CD14-positive monocyte (primary cell): ENCODE measurements around the gene SIK3. TPM values are rescaled to one million over a fixed set of nuclear protein-coding genes. Genes with fewer than 3 reads are reported as not detected.
"Not testable (repeated sequence)": the region's sequence is repeated elsewhere in the genome, so short reads cannot be mapped to it uniquely, and the experiment has no call there.

Source experiments
- DNase-seq, 3 donors: peaks; one replicate each; pipeline ENCODE4 v3.0.0-alpha.2; 2011 to 2022
- H2AFZ ChIP-seq: 2 replicates; pipeline ENCODE4 v1.6.0; 2012; ENCODE audit warnings: mild to moderate bottlenecking, low read depth, low read length, inconsistent platforms; ENCODE audit not compliant: insufficient read depth, poor library complexity, severe bottlenecking
- H3K27ac ChIP-seq, 2 donors: 1 replicate in 1 of 2; 2 replicates in 1 of 2; pipeline ENCODE4 v1.5.1; 2012 to 2013; ENCODE audit warnings: low read length in 2 of 2, control low read depth in 1 of 2, inconsistent platforms in 1 of 2, low read depth in 1 of 2, mild to moderate bottlenecking in 1 of 2
- H3K27me3 ChIP-seq, 2 donors: one replicate each; pipeline versions ENCODE4 v1.6.0 to v1.6.1; 2011 to 2013; ENCODE audit warnings: low read length in 2 of 2; ENCODE audit not compliant: control insufficient read depth in 2 of 2, insufficient read depth in 2 of 2
- H3K36me3 ChIP-seq, 2 donors: replicated peaks in 1 of 2; 1 replicate in 1 of 2; 2 replicates in 1 of 2; pipeline versions ENCODE4 v1.5.1 to v1.6.1; 2012 to 2013; ENCODE audit warnings: low read length in 2 of 2, control low read depth in 1 of 2, inconsistent platforms in 1 of 2, mild to moderate bottlenecking in 1 of 2; ENCODE audit not compliant: insufficient read depth in 2 of 2, control insufficient read depth in 1 of 2
- H3K4me1 ChIP-seq, 2 donors: 1 replicate in 1 of 2; 2 replicates in 1 of 2; pipeline versions ENCODE4 v1.5.1 to v1.6.1; 2012 to 2013; ENCODE audit warnings: low read length in 2 of 2, control low read depth in 1 of 2, inconsistent platforms in 1 of 2, mild to moderate bottlenecking in 1 of 2, moderate library complexity in 1 of 2; ENCODE audit not compliant: insufficient read depth in 2 of 2, control insufficient read depth in 1 of 2
- H3K4me2 ChIP-seq: replicated peaks from 2 replicates; pipeline ENCODE3; 2012; ENCODE audit warnings: low read length, moderate library complexity, mild to moderate bottlenecking; ENCODE audit not compliant: poor library complexity, severe bottlenecking; ENCODE audit errors: extremely low read depth
- H3K4me3 ChIP-seq, 3 experiments: fragments of 200-600 bp in 1 of 3; sonication (generic) in 1 of 3; replicated peaks in 1 of 3; 1 replicate in 2 of 3; 2 replicates in 1 of 3; pipeline ENCODE4 v1.5.1; 2011 to 2013; ENCODE audit warnings: low read length in 3 of 3, mild to moderate bottlenecking in 3 of 3, control low read depth in 2 of 3, low read depth in 2 of 3, inconsistent platforms in 1 of 3, moderate library complexity in 1 of 3
- H3K79me2 ChIP-seq: 2 replicates; pipeline ENCODE4 v1.6.0; 2012; ENCODE audit warnings: mild to moderate bottlenecking, control low read depth, inconsistent platforms, low read length, moderate library complexity; ENCODE audit not compliant: insufficient read depth
- H3K9ac ChIP-seq: 2 replicates; pipeline ENCODE4 v1.6.0; 2017; ENCODE audit warnings: low read length, mild to moderate bottlenecking; ENCODE audit not compliant: insufficient read depth, poor library complexity, severe bottlenecking
- H3K9me3 ChIP-seq, 2 donors: replicated peaks in 1 of 2; 1 replicate in 1 of 2; 2 replicates in 1 of 2; pipeline versions ENCODE4 v1.5.1 to v1.6.1; 2012 to 2013; ENCODE audit warnings: low read length in 2 of 2, control low read depth in 1 of 2; ENCODE audit not compliant: control insufficient read depth in 1 of 2, insufficient read depth in 1 of 2
- H4K20me1 ChIP-seq: 2 replicates; pipeline ENCODE4 v1.6.0; 2012; ENCODE audit warnings: mild to moderate bottlenecking, low read length, control low read depth, moderate library complexity; ENCODE audit not compliant: insufficient read depth
- H3K27ac Mint-ChIP-seq, 7 donors: one replicate each; pipeline ENCODE4 v1.8.0; 2020; ENCODE audit warnings: mild to moderate bottlenecking in 7 of 7, mixed read lengths in 7 of 7, moderate library complexity in 6 of 7, inconsistent platforms in 2 of 7
- H3K27me3 Mint-ChIP-seq, 3 donors: one replicate each; pipeline ENCODE4 v1.8.0; 2021 to 2022; ENCODE audit warnings: low read depth in 3 of 3, mild to moderate bottlenecking in 3 of 3, mixed read lengths in 3 of 3, moderate library complexity in 3 of 3, inconsistent platforms in 1 of 3
- H3K36me3 Mint-ChIP-seq, 2 donors: one replicate each; pipeline ENCODE4 v1.8.0; 2020; ENCODE audit warnings: mixed read lengths in 2 of 2, inconsistent platforms in 1 of 2, mild to moderate bottlenecking in 1 of 2
- H3K4me1 Mint-ChIP-seq: one replicate; pipeline ENCODE4 v1.8.0; 2020; ENCODE audit warnings: mild to moderate bottlenecking, mixed read lengths
- H3K4me3 Mint-ChIP-seq, 2 donors: one replicate each; pipeline ENCODE4 v1.8.0; 2020; ENCODE audit warnings: mild to moderate bottlenecking in 2 of 2, mixed read lengths in 2 of 2, moderate library complexity in 1 of 2
- H3K9me3 Mint-ChIP-seq, 7 donors: one replicate each; pipeline ENCODE4 v1.8.0; 2020 to 2022; ENCODE audit warnings: mixed read lengths in 7 of 7, mild to moderate bottlenecking in 6 of 7, moderate library complexity in 6 of 7, inconsistent platforms in 2 of 7
- CTCF ChIP-seq: fragments of 200-600 bp; IDR thresholded peaks from one replicate; pipeline ENCODE4 v1.8.0; 2022; ENCODE audit warnings: antibody characterized with exemption, mild to moderate bottlenecking
- WGBS: methylation state at CpG from one replicate; pipeline ENCODE4 v1.1.5; 2013; ENCODE audit warnings: missing lambda C conversion rate; ENCODE audit not compliant: insufficient coverage; 5-methylcytosine and 5-hydroxymethylcytosine counted together
- intact Hi-C, 2 donors: fragments of 100-400 bp; cut with micrococcal nuclease; formaldehyde crosslinking; loops; one replicate each; pipeline versions ENCODE4 v1.15.0 to v1.15.1; 2023
- polyA plus RNA-seq, 3 donors: library from polyadenylated mRNA; depleted of rRNA in 1 of 3; unstranded in 2 of 3; stranded (reverse) in 1 of 3; fragments of 300-500 nt in 2 of 3; fragments of >200 nt in 1 of 3; fragmentation: Illumina TruSeq in 2 of 3; gene quantifications; 1 replicate in 2 of 3; 2 replicates in 1 of 3; pipeline ENCODE4 v1.2.3, GENCODE V29; 2012 to 2021

The SIK3 gene
- polyA plus RNA-seq, 3 donors: 18.3 to 142 (median 20.0) TPM

GRCh38 chr11:117052196-117053149 is 45.8 kb downstream of the SIK3 start:
- no peak overlapping the region for H3K9ac ChIP-seq
- H3K4me2 ChIP-seq: no peak overlapping the region
- no peak overlapping the region for H3K4me3 Mint-ChIP-seq
- H3K9me3 Mint-ChIP-seq: peaks cover 0 to 2% (median 0%) of the 10 kb centered on the region in 7 donors
- peaks cover 93% of the 10 kb centered on the region for H3K79me2 ChIP-seq
- H3K27ac ChIP-seq: no peak overlapping the region
- no peak for TF ChIP-seq CTCF
- peaks cover 11 to 14% of the 10 kb centered on the region in 2 donors for H3K36me3 Mint-ChIP-seq
- intact Hi-C loops: no loop called here
- H2AFZ ChIP-seq: no peak overlapping the region
- H4K20me1 ChIP-seq: peaks cover 98% of the 10 kb centered on the region
- 100% methylated on average over 1 of the region's 8 CpGs for WGBS
- peaks cover 0 to 2% (median 0%) of the 10 kb centered on the region in 3 donors for H3K27me3 Mint-ChIP-seq
- no peaks in the 10 kb centered on the region for H3K27me3 ChIP-seq
- H3K9me3 ChIP-seq: no peaks in the 10 kb centered on the region
- H3K36me3 ChIP-seq: peaks cover 4% of the 10 kb centered on the region in 2 donors
- no peak for DNase-seq
- H3K4me1 ChIP-seq: peaks cover 3 to 24% of the 10 kb centered on the region in 2 donors
- H3K4me3 ChIP-seq: no peak overlapping the region
- H3K27ac Mint-ChIP-seq: peak overlapping the region in 4 of 7 donors; percentile 7 to 59 (median 36)
- peaks cover 34% of the 10 kb centered on the region for H3K4me1 Mint-ChIP-seq

GRCh38 chr11:117050121-117050520 is 48.1 kb downstream of the SIK3 start:
- H3K9ac ChIP-seq, H3K9me3 ChIP-seq, H3K4me3 ChIP-seq, H3K36me3 ChIP-seq, H2AFZ ChIP-seq, H3K27me3 ChIP-seq, H3K27ac ChIP-seq, H3K4me3 Mint-ChIP-seq, H3K9me3 Mint-ChIP-seq, H3K27me3 Mint-ChIP-seq, H3K36me3 Mint-ChIP-seq, intact Hi-C loops, H3K4me2 ChIP-seq: not testable (repeated sequence)
- H3K27ac Mint-ChIP-seq: peak overlapping the region in 5 of 7 donors; percentile 6 to 61 (median 43)
- Histone ChIP-seq H3K4me1 (peaks cover 13 to 42% of the 10 kb centered on the region in 2 donors), H4K20me1 (peaks cover 98% of the 10 kb centered on the region), H3K79me2 (peaks cover 96% of the 10 kb centered on the region)
- H3K4me1 Mint-ChIP-seq: peaks cover 46% of the 10 kb centered on the region
- DNase-seq: peak in 2 of 3 donors; percentile 43 to 64
- 80% methylated on average over 2 of the region's 9 CpGs for WGBS

- Mint-ChIP-seq H3K27ac (peak overlapping the region in 2 of 7 donors; percentile 41 to 45), H3K4me1 (peaks cover 59% of the 10 kb centered on the region)
- Histone ChIP-seq H4K20me1 (peaks cover 98% of the 10 kb centered on the region), H3K27ac (peak overlapping the region in 1 of 2 donors; percentile 2), H3K79me2 (peaks cover 96% of the 10 kb centered on the region), H3K4me1 (peaks cover 21 to 61% of the 10 kb centered on the region in 2 donors)
- H3K9ac ChIP-seq, H3K9me3 Mint-ChIP-seq, H3K36me3 Mint-ChIP-seq, H3K9me3 ChIP-seq, H3K36me3 ChIP-seq, H2AFZ ChIP-seq, H3K27me3 Mint-ChIP-seq, H3K4me3 ChIP-seq, DNase-seq, H3K27me3 ChIP-seq, H3K4me2 ChIP-seq, H3K4me3 Mint-ChIP-seq: not testable (repeated sequence)
- WGBS: 100% methylated on average over 1 of the region's 5 CpGs
- intact Hi-C loops: loop anchor here in 1 of 2 donors (5.0 kb wide), 1 partner anchor 36 kb away; no protein-coding TSS in a partner anchor
Observed at GRCh38 chr11:117046627-117047026, 51.6 kb downstream of the SIK3 start.
